Retina (tissue), 1 donor: ENCODE data around the gene APOL6.
"Not testable (repeated sequence)": the region's sequence is repeated elsewhere in the genome, so short reads cannot be mapped to it uniquely, and the experiment has no call there.

ENCODE experiments used
- DNase-seq: peaks from one replicate; pipeline ENCODE4 v3.0.0-alpha.2; 2016

The APOL6 gene

DNA sequence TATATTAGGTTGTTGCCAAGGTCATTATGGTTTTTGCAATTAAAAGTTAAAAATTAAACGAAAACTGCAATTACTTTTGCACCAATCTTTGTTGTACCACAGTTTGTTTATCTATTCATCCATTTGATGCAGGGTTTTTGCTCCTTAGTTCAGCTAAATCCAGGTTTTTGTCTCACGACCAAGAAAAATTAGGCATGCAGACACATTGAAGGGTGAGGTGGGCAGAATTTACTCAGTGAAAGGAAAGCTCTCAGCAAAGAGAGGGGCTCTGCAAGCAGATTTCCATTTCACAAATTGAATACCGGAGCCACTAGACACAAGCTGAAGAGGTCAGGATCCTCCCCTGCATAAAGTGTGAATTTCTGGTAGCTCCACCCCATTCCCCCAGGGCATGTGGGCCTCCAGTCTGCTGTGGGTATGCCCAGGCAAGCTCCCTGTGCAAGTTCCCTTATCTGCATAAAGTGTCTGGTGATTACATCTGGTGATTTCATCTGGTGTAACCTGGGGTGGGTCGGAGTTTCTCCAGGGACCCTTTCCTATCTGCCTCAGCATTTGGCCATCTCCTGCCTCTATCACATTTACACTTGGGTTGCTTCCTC, 33.3 kb downstream of the APOL6 start:
- DNase-seq: no peak

GRCh38 chr22:35683560-35683959, 35.3 kb downstream of the APOL6 start:
- DNase-seq: no peak

DNA sequence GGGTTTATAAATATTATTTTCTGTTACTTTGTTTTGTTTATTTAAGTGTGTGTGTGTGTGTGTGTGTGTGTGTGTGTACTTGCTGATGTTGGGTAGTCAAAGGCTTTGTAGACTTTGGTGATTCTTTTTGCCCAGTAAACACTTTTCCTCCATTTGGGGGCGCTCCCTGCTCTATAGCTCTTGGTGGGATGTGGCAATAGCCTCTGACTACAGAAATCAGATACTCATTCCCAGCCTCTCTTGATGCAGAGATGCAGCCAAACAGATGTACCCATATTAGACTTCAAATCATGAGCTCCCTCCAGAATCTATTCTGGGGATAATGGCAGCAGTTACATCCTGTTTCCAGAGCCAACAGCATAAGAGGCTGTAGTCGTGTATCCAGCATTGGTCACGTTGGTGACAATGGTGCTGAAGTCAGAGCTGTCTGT, 36.0 kb downstream of the APOL6 start:
- DNase-seq: no peak

- DNase-seq: no peak
These were observed 36.5 kb downstream of the APOL6 start for GRCh38 chr22:35684732-35685131.

GRCh38 chr22:35685731-35686130, 37.5 kb downstream of the APOL6 start:
- DNase-seq: no peak

- no peak for DNase-seq
These were observed 38.1 kb downstream of the APOL6 start for GRCh38 chr22:35686298-35686697.

- no peak for DNase-seq
These were observed 39.2 kb downstream of the APOL6 start for GRCh38 chr22:35687461-35687860.

DNA sequence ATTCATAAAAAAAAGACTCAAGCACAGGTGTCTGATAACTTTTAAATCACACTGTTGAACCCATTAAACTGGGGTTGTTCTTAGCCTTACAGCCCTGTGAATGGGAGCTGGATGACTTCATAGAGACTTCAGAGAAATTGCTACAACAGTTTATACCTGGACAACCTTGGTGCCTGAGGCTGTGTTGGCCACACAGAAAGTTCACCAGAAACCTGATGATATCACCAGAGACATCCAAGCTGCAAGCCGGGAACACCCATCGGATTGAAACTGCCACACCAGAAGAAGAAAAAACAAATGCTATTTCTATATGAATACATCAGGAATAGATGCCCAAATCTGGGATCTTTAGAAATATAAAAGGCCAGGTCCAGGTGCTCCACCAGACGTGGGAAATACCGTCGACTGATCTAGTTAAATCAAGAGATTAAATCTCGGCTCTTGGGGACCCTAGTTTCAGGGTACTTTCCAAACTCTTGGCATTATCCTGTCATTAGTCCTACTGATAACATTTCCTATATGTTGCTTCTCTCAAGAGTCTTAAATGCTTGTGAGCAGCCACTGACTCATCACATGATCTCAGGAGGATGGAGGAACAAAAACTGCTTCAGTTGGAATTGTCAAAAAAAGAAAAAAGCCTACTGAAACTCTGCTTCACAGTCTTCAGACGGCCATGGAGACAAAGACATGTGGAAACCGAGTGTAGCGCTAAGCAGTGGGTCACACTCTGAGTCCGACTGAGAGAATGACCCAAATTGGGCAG, 40.8 kb downstream of the APOL6 start:
- no peak for DNase-seq

DNA sequence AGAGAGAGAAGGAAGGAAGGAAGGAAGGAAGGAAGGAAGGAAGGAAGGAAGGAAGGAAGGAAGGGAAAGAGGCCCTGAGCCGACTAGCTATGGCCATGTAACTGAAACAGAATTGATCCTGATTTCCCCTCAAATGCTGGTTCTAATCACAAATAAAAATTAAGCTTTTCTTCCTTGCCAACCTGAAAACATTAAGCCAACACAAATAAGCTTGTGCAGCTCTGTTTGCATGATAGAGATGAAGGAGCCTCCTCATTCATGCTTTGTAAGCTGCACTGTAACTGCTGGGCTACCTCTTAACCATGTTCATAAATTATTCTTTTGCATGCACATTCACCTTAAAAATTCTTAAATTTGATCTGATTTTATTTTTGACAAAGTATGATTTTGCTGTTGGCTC, 41.8 kb downstream of the APOL6 start:
- DNase-seq: no peak

- no peak for DNase-seq
These were observed 47.0 kb downstream of the APOL6 start for GRCh38 chr22:35695202-35695601.

GRCh38 chr22:35697142-35697541, 48.9 kb downstream of the APOL6 start:
- DNase-seq: no peak

DNA sequence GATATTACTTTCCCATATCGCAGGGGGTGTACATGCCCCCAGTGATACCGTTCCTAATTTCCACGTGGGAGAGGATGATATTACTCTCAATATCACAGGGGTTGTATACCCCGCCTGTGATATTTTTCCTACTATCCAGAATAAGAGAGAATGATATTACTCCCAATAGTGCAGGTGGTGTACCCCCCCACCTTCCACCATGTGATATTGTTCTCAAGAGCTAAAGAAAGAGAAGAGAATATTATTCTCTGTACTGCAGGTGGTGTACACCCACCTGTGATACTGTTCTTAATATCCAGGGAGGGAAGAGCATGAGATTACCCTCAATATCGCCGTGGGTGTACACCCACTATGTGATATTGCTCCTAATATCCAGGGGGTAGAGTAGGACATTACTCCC, 51.6 kb downstream of the APOL6 start:
- not testable (repeated sequence) for DNase-seq

DNA sequence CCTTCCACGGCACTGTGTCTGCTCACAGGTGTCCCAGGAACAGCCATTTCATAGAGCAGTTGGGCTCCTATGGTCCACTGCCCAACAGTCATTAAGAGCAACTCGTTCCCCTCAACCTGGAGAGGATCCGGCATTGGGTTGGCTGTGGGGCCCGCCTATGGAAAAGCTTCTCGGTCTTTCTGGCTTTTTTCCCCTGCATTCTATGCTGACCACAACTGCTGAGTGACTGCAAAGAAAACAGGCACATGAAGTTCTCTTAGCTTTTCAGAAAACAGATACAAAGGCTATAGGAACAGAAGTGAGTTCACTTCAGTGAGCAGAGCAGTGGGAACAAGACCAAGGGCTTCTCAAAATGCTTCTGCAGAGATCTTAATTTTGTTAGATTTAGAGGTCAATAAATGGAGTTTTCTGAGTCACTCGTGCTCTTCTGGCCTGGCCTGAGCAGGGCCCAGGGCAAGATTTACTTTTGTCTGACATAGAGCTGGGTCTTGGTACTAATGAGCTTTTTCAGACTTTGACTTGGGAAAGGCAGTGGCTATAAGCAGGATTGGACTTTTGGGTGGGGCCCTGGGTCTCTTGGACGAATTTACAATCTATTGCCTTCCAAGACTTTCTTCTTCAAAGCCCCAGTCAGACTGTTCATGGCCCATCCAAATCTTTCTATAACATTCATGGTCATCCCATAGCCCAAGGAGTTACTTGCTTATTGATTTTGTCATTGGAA, 55.8 kb downstream of the APOL6 start:
- DNase-seq: no peak

- DNase-seq: no peak
These were observed 56.9 kb downstream of the APOL6 start for GRCh38 chr22:35705141-35705540.

DNA sequence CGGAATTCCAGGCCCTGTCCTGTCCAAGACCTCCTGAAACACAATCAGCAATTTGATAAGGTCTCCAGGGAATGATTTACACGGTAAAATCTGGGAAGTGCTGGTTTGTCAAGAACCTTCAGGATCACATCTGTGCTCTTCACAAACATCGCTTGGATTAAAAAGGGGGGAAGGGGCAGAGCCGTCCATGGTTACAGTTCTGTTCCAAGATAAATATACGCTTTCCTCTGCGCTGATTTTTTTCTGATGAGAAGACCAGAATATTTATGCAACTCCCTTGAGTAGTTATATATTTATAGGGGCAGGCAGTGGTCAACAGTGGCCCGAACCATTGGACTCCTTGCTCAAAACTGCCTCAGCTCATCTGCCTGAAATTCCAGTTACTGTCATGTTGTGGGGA, 60.2 kb downstream of the APOL6 start:
- no peak for DNase-seq

- no peak for DNase-seq
These were observed 60.7 kb downstream of the APOL6 start for GRCh38 chr22:35708917-35709316.

- no peak for DNase-seq
These were observed 63.1 kb downstream of the APOL6 start for GRCh38 chr22:35711336-35711735.

- no peak for DNase-seq
These were observed 64.4 kb downstream of the APOL6 start for GRCh38 chr22:35712672-35713071.

GRCh38 chr22:35717572-35717971, 69.3 kb downstream of the APOL6 start, which contains the start of gene APOL5:
Gene APOL5, plus strand, starts transcription at chr22:35717872. Its CDS starts 0 bp downstream, at chr22:35717872.
- DNase-seq: no peak
